A673 (cell line): ENCODE results near the gene C3orf70.
"Not testable (repeated sequence)": the region's sequence is repeated elsewhere in the genome, so short reads cannot be mapped to it uniquely, and the experiment has no call there.

ENCODE experiments used
- CTCF ChIP-seq: fragments of 300-800, 200-600 bp; sonication (generic); conservative IDR thresholded peaks from 2 replicates; pipeline ENCODE4 v1.5.1; 2017; ENCODE audit warnings: low read depth, mild to moderate bottlenecking, antibody characterized with exemption, low read length, moderate library complexity, mixed read lengths
- EZH2 ChIP-seq: fragments of 200-600 bp; sonication (generic); IDR thresholded peaks from 2 replicates; pipeline ENCODE4 v1.6.1; 2017; ENCODE audit warnings: borderline replicate concordance, low read depth, mild to moderate bottlenecking, mixed read lengths, antibody characterized with exemption, low read length; ENCODE audit not compliant: poor library complexity, severe bottlenecking

GRCh38 chr3:185109012-185109411, 43.8 kb downstream of the C3orf70 start:
- not testable (repeated sequence) for TF ChIP-seq CTCF, EZH2
